Stomach smooth muscle (tissue), 2 donors: ENCODE data around the gene OXA1L.

ENCODE experiments used
- H3K27ac ChIP-seq: one replicate; pipeline ENCODE4 v1.7.0; 2013; ENCODE audit warnings: mild to moderate bottlenecking, low read length, inconsistent platforms
- H3K27me3 ChIP-seq, 2 donors: one replicate each; pipeline ENCODE4 v1.7.0; 2013; ENCODE audit warnings: low read length in 2 of 2; ENCODE audit not compliant: insufficient read depth in 2 of 2, control insufficient read depth in 1 of 2
- H3K36me3 ChIP-seq, 2 donors: one replicate each; pipeline ENCODE4 v1.7.0; 2013; ENCODE audit warnings: low read length in 2 of 2; ENCODE audit not compliant: control insufficient read depth in 2 of 2, insufficient read depth in 2 of 2
- H3K4me1 ChIP-seq: one replicate; pipeline ENCODE4 v1.7.0; 2013; ENCODE audit warnings: low read length; ENCODE audit not compliant: control insufficient read depth, insufficient read depth
- H3K4me3 ChIP-seq, 2 donors: one replicate each; pipeline ENCODE4 v1.7.0; 2013; ENCODE audit warnings: low read length in 2 of 2
- H3K9ac ChIP-seq, 2 donors: one replicate each; pipeline ENCODE4 v1.7.0; 2013; ENCODE audit warnings: low read length in 2 of 2, mild to moderate bottlenecking in 1 of 2
- H3K9me3 ChIP-seq, 2 donors: one replicate each; pipeline ENCODE4 v1.7.0; 2013; ENCODE audit warnings: low read length in 2 of 2; ENCODE audit not compliant: control insufficient read depth in 2 of 2
- donor health status: healthy.
- donor health status: Pancreatic carcinoma.

The OXA1L gene

GRCh38 chr14:22812744-22813143 is 46.3 kb downstream of the OXA1L start:
- Histone ChIP-seq H3K36me3 (no peaks in the 10 kb centered on the region), H3K9me3 (no peaks in the 10 kb centered on the region), H3K9ac (no peak overlapping the region), H3K4me1 (peaks cover 6% of the 10 kb centered on the region), H3K27ac (no peak overlapping the region), H3K4me3 (no peak overlapping the region), H3K27me3 (no peaks in the 10 kb centered on the region)

GRCh38 chr14:22813145-22813544 is 46.7 kb downstream of the OXA1L start:
- no peaks in the 10 kb centered on the region for H3K27me3 ChIP-seq
- no peak overlapping the region for H3K27ac ChIP-seq
- no peaks in the 10 kb centered on the region for H3K36me3 ChIP-seq
- H3K9ac ChIP-seq = no peak overlapping the region
- H3K9me3 ChIP-seq = no peaks in the 10 kb centered on the region
- H3K4me3 ChIP-seq = no peak overlapping the region
- peaks cover 8% of the 10 kb centered on the region for H3K4me1 ChIP-seq

- H3K27me3 ChIP-seq = no peaks in the 10 kb centered on the region
- H3K9ac ChIP-seq = no peak overlapping the region
- H3K4me3 ChIP-seq = no peak overlapping the region
- no peaks in the 10 kb centered on the region for H3K36me3 ChIP-seq
- H3K4me1 ChIP-seq = peaks cover 17% of the 10 kb centered on the region
- H3K9me3 ChIP-seq = no peaks in the 10 kb centered on the region
- no peak overlapping the region for H3K27ac ChIP-seq
Observed at GRCh38 chr14:22814373-22814772, 47.9 kb downstream of the OXA1L start.

- H3K36me3 ChIP-seq = no peaks in the 10 kb centered on the region
- H3K9ac ChIP-seq = no peak within 1 kb of the TSS
- peak within 1 kb of the TSS; percentile 6 for H3K27ac ChIP-seq
- H3K4me3 ChIP-seq = peak within 1 kb of the TSS in 1 of 2 donors; percentile 22
- H3K9me3 ChIP-seq = no peaks in the 10 kb centered on the region
- peaks cover 24% of the 10 kb centered on the region for H3K4me1 ChIP-seq
- no peaks in the 10 kb centered on the region for H3K27me3 ChIP-seq
Observed at GRCh38 chr14:22814941-22815713, 48.6 kb downstream of the OXA1L start, which contains the start of gene SLC7A7. Gene SLC7A7 (minus strand): TSS chr14:22815435. CDS start chr14:22813398, 2,037 bp downstream.

GRCh38 chr14:22819151-22819988 is 52.9 kb downstream of the OXA1L start:
- H3K9ac ChIP-seq = peak overlapping the region; percentile 33 to 62
- peak overlapping the region; percentile 70 for H3K27ac ChIP-seq
- no peaks in the 10 kb centered on the region for H3K9me3 ChIP-seq
- no peaks in the 10 kb centered on the region for H3K36me3 ChIP-seq
- peak overlapping the region in 1 of 2 donors; percentile 66 for H3K4me3 ChIP-seq
- no peaks in the 10 kb centered on the region for H3K27me3 ChIP-seq
- peaks cover 37% of the 10 kb centered on the region for H3K4me1 ChIP-seq

GRCh38 chr14:22820731-22821130 is 54.2 kb downstream of the OXA1L start:
- Histone ChIP-seq H3K27ac (no peak overlapping the region), H3K9ac (no peak overlapping the region), H3K9me3 (no peaks in the 10 kb centered on the region), H3K36me3 (no peaks in the 10 kb centered on the region), H3K27me3 (no peaks in the 10 kb centered on the region), H3K4me1 (peaks cover 33% of the 10 kb centered on the region), H3K4me3 (no peak overlapping the region)

GRCh38 chr14:22821193-22822015 is 54.9 kb downstream of the OXA1L start:
- Histone ChIP-seq H3K27ac (no peak overlapping the region), H3K36me3 (no peaks in the 10 kb centered on the region), H3K4me3 (no peak overlapping the region), H3K27me3 (no peaks in the 10 kb centered on the region), H3K9ac (no peak overlapping the region), H3K9me3 (no peaks in the 10 kb centered on the region), H3K4me1 (peaks cover 33% of the 10 kb centered on the region)

GRCh38 chr14:22822016-22822570 is 55.6 kb downstream of the OXA1L start:
- no peaks in the 10 kb centered on the region for H3K36me3 ChIP-seq
- peak overlapping the region in 1 of 2 donors; percentile 63 for H3K4me3 ChIP-seq
- peak overlapping the region; percentile 37 for H3K27ac ChIP-seq
- H3K4me1 ChIP-seq = peaks cover 33% of the 10 kb centered on the region
- peak overlapping the region in 1 of 2 donors; percentile 33 for H3K9ac ChIP-seq
- H3K9me3 ChIP-seq = no peaks in the 10 kb centered on the region
- no peaks in the 10 kb centered on the region for H3K27me3 ChIP-seq
